ENCODE measurements around the gene FAM168A. TPM values are rescaled to one million over a fixed set of nuclear protein-coding genes. Genes with fewer than 3 reads are reported as not detected.
"Not testable (repeated sequence)": the region's sequence is repeated elsewhere in the genome, so short reads cannot be mapped to it uniquely, and the experiment has no call there.

The FAM168A gene
- total RNA-seq, 1 donor from 2014 or later: 14.2 TPM

- H3K36me3 ChIP-seq (ENCODE audit: control insufficient read depth, insufficient read depth, low read length): no peaks in the 10 kb centered on the region
- no peak overlapping the region for H3K4me3 ChIP-seq (ENCODE audit: low read depth, low read length)
- no peak for DNase-seq (ENCODE audit: low read depth)
- no peak for TF ChIP-seq CTCF (IDR thresholded peaks at IDR 0.05; ENCODE audit: insufficient read depth, low read length, poor library complexity, severe bottlenecking)
- no peaks in the 10 kb centered on the region for H3K27me3 ChIP-seq (ENCODE audit: control insufficient read depth, insufficient read depth, low read length)
Measured at GRCh38 chr11:73591743-73592142, 6.2 kb downstream of the FAM168A start.

GRCh38 chr11:73590991-73591390, 6.9 kb downstream of the FAM168A start:
- TF ChIP-seq CTCF (IDR thresholded peaks at IDR 0.05; ENCODE audit: insufficient read depth, low read length, poor library complexity, severe bottlenecking): no peak
- Histone ChIP-seq H3K27me3 (ENCODE audit: control insufficient read depth, insufficient read depth, low read length) (no peaks in the 10 kb centered on the region), H3K4me3 (ENCODE audit: low read depth, low read length) (no peak overlapping the region), H3K36me3 (ENCODE audit: control insufficient read depth, insufficient read depth, low read length) (no peaks in the 10 kb centered on the region)
- DNase-seq (ENCODE audit: low read depth): no peak

- H3K4me3 ChIP-seq (ENCODE audit: low read depth, low read length): no peak overlapping the region
- no peak for TF ChIP-seq CTCF (IDR thresholded peaks at IDR 0.05; ENCODE audit: insufficient read depth, low read length, poor library complexity, severe bottlenecking)
- DNase-seq (ENCODE audit: low read depth): no peak
- no peaks in the 10 kb centered on the region for H3K27me3 ChIP-seq (ENCODE audit: control insufficient read depth, insufficient read depth, low read length)
- no peaks in the 10 kb centered on the region for H3K36me3 ChIP-seq (ENCODE audit: control insufficient read depth, insufficient read depth, low read length)
Measured at GRCh38 chr11:73586791-73587190, 11.1 kb downstream of the FAM168A start.

GRCh38 chr11:73585834-73586575, 11.9 kb downstream of the FAM168A start:
- no peak for DNase-seq (ENCODE audit: low read depth)
- no peak overlapping the region for H3K4me3 ChIP-seq (ENCODE audit: low read depth, low read length)
- no peaks in the 10 kb centered on the region for H3K36me3 ChIP-seq (ENCODE audit: control insufficient read depth, insufficient read depth, low read length)
- no peak for TF ChIP-seq CTCF (IDR thresholded peaks at IDR 0.05; ENCODE audit: insufficient read depth, low read length, poor library complexity, severe bottlenecking)
- no peaks in the 10 kb centered on the region for H3K27me3 ChIP-seq (ENCODE audit: control insufficient read depth, insufficient read depth, low read length)

- Histone ChIP-seq H3K27me3 (ENCODE audit: control insufficient read depth, insufficient read depth, low read length) (no peaks in the 10 kb centered on the region), H3K36me3 (ENCODE audit: control insufficient read depth, insufficient read depth, low read length) (no peaks in the 10 kb centered on the region), H3K4me3 (ENCODE audit: low read depth, low read length) (no peak overlapping the region)
- no peak for TF ChIP-seq CTCF (IDR thresholded peaks at IDR 0.05; ENCODE audit: insufficient read depth, low read length, poor library complexity, severe bottlenecking)
- no peak for DNase-seq (ENCODE audit: low read depth)
Measured at GRCh38 chr11:73584831-73585230, 13.1 kb downstream of the FAM168A start.

- TF ChIP-seq CTCF (IDR thresholded peaks at IDR 0.05; ENCODE audit: insufficient read depth, low read length, poor library complexity, severe bottlenecking): no peak
- no peaks in the 10 kb centered on the region for H3K36me3 ChIP-seq (ENCODE audit: control insufficient read depth, insufficient read depth, low read length)
- H3K4me3 ChIP-seq (ENCODE audit: low read depth, low read length): no peak overlapping the region
- H3K27me3 ChIP-seq (ENCODE audit: control insufficient read depth, insufficient read depth, low read length): no peaks in the 10 kb centered on the region
- no peak for DNase-seq (ENCODE audit: low read depth)
Measured at GRCh38 chr11:73582653-73583052, 15.3 kb downstream of the FAM168A start.

- H3K4me3 ChIP-seq (ENCODE audit: low read depth, low read length); H3K36me3 ChIP-seq (ENCODE audit: control insufficient read depth, insufficient read depth, low read length); DNase-seq (ENCODE audit: low read depth); H3K27me3 ChIP-seq (ENCODE audit: control insufficient read depth, insufficient read depth, low read length): not testable (repeated sequence)
Measured at GRCh38 chr11:73580749-73581148, 17.2 kb downstream of the FAM168A start.
